Stimulated activated CD4-positive, alpha-beta T cell treated with anti-CD3 and anti-CD28 coated beads, TNF-alpha, amount 100 ng/mL, for 1 hour (primary cell): ENCODE results near the gene ABCB1.

Experiments used
- DNase-seq, 3 donors: peaks; one replicate each; pipeline ENCODE4 v3.0.0-alpha.2; 2020; ENCODE audit warnings: low read depth in 3 of 3, low spot score in 1 of 3

ABCB1 gene

GRCh38 chr7:87517136-87517815, 83.4 kb downstream of the ABCB1 start:
- no peak for DNase-seq

- no peak for DNase-seq
Observed at GRCh38 chr7:87513735-87514335, 86.8 kb downstream of the ABCB1 start.

- no peak for DNase-seq
Observed at GRCh38 chr7:87512906-87513305, 87.8 kb downstream of the ABCB1 start.

GRCh38 chr7:87511510-87511909, 89.2 kb downstream of the ABCB1 start:
- no peak for DNase-seq

GRCh38 chr7:87510411-87510875, 90.2 kb downstream of the ABCB1 start:
- DNase-seq, result no peak

- DNase-seq, result no peak
Observed at GRCh38 chr7:87507446-87507845, 93.2 kb downstream of the ABCB1 start.

- DNase-seq, result no peak
Observed at GRCh38 chr7:87506246-87507180, 94.2 kb downstream of the ABCB1 start.

GRCh38 chr7:87505557-87506245, 95.0 kb downstream of the ABCB1 start:
- no peak for DNase-seq

GRCh38 chr7:87505122-87505521, 95.6 kb downstream of the ABCB1 start:
- DNase-seq, result no peak

- DNase-seq, result no peak
Observed at GRCh38 chr7:87499494-87499893, 101.2 kb downstream of the ABCB1 start.

GRCh38 chr7:87498893-87499292, 101.8 kb downstream of the ABCB1 start:
- no peak for DNase-seq

- DNase-seq, result no peak
Observed at GRCh38 chr7:87497482-87497881, 103.2 kb downstream of the ABCB1 start.

GRCh38 chr7:87495366-87495765, 105.3 kb downstream of the ABCB1 start:
- DNase-seq, result no peak

- DNase-seq, result no peak
Observed at GRCh38 chr7:87494454-87494853, 106.2 kb downstream of the ABCB1 start.

- no peak for DNase-seq
Observed at GRCh38 chr7:87483131-87483530, 117.6 kb downstream of the ABCB1 start.

GRCh38 chr7:87482115-87482514, 118.6 kb downstream of the ABCB1 start:
- DNase-seq, result no peak

GRCh38 chr7:87480386-87480785, 120.3 kb downstream of the ABCB1 start:
- no peak for DNase-seq

GRCh38 chr7:87479951-87480350, 120.7 kb downstream of the ABCB1 start:
- DNase-seq, result no peak

GRCh38 chr7:87476179-87476557, 124.5 kb downstream of the ABCB1 start:
- no peak for DNase-seq

GRCh38 chr7:87475359-87476178, 125.1 kb downstream of the ABCB1 start, which contains the start of gene ABCB4:
Gene ABCB4, minus strand, starts transcription at chr7:87475680. Its CDS starts 215 bp downstream, at chr7:87475465.
- DNase-seq, result no peak
